22Rv1 (cell line): Measurements from ENCODE around the gene MMP17.

ENCODE experiments used
- H3K27ac ChIP-seq: fragments of 450-650 bp; 2 replicates; pipeline ENCODE4 v1.5.1; 2017
- ZFX ChIP-seq: fragments of 450-650 bp; IDR thresholded peaks from 2 replicates; pipeline ENCODE4 v1.6.1; 2017; ENCODE audit warnings: antibody characterized with exemption, borderline replicate concordance
- TF ChIP-seq, protein P1 (sequence below): fragments of 450-650 bp; IDR thresholded peaks from 2 replicates; pipeline ENCODE4 v1.5.1; 2017; ENCODE audit warnings: mild to moderate bottlenecking

MMP17 gene

DNA sequence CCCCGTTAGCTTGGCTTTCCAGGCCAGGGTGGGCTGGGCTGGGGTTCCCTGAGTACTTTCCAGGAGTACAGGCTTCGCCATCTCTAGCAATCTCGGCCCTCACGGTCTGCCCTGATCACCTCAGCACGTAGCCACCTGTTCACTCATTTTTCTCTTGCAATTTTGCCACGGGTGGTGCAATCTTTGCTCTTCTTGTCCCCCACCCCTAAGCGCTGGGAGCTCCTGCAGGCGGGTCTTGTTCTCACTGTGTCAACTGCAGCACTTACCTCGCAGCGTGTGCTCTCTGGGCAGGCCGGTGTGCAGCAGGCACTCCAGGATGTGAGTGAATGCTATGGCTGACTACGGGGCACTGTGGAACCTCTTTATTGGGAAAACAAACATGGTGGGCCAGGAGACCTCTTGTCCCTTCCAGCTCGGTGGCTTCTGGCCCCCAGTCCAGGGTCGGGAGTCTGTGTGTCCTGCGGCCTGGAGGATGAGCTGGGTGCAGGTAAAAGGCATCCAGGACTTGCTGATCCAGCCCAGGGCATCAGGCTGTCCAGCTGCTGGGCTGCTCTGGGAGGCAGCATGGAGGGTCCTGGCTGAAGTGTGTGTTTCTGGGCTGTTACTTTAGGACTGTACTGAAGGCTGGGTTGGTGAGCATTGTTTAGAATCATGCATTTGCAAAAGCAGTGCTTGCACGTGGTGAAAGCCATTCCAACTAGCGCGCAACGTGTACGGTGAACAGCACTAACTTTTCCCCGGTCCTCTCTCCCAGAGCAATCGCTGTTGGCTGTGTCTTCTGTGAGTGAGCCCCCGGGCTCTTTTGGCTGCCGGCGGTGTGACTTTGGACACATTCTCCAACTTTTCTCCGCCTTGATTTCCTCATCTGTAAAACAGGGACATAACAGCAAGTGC is 64.8 kb downstream of the MMP17 start:
- TF ChIP-seq, protein P1, sequence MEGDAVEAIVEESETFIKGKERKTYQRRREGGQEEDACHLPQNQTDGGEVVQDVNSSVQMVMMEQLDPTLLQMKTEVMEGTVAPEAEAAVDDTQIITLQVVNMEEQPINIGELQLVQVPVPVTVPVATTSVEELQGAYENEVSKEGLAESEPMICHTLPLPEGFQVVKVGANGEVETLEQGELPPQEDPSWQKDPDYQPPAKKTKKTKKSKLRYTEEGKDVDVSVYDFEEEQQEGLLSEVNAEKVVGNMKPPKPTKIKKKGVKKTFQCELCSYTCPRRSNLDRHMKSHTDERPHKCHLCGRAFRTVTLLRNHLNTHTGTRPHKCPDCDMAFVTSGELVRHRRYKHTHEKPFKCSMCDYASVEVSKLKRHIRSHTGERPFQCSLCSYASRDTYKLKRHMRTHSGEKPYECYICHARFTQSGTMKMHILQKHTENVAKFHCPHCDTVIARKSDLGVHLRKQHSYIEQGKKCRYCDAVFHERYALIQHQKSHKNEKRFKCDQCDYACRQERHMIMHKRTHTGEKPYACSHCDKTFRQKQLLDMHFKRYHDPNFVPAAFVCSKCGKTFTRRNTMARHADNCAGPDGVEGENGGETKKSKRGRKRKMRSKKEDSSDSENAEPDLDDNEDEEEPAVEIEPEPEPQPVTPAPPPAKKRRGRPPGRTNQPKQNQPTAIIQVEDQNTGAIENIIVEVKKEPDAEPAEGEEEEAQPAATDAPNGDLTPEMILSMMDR, result no peak
- no peak for TF ChIP-seq ZFX
- no peak overlapping the region for H3K27ac ChIP-seq

DNA sequence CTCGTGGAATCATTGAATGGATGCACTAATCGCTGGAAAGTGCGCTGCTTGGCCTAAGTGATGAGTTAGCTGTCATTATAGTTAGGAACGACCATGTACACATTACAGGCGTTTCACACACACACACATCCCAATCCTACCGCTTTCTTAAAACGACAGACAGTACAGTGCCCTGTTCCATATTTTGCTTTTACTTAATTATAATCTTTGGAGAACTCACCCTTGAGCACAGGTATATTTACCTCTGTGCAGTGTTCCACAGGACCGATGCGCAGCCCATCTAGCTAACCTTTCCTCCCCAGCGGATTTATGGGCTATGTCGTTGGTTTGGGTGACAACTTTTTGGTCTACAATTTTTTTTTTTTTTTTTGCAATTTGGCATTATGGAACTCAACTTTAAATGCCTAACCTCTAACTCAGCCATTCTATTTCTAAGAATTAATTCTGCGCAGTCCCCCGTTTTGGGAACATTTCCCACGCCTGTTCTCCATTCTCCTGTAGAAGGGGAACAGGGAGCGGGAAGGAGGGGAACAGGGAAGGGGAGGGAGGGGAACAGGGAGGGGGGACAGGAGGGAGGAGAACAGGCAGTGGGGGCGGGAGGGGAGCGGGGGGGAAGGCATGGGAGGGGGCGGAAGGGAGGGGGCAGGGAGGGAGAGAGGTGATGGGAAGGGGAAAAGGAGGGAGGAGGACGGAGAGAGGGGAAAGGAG is 65.6 kb downstream of the MMP17 start:
- TF ChIP-seq, protein P1, result no peak
- TF ChIP-seq ZFX, result no peak
- no peak overlapping the region for H3K27ac ChIP-seq

DNA sequence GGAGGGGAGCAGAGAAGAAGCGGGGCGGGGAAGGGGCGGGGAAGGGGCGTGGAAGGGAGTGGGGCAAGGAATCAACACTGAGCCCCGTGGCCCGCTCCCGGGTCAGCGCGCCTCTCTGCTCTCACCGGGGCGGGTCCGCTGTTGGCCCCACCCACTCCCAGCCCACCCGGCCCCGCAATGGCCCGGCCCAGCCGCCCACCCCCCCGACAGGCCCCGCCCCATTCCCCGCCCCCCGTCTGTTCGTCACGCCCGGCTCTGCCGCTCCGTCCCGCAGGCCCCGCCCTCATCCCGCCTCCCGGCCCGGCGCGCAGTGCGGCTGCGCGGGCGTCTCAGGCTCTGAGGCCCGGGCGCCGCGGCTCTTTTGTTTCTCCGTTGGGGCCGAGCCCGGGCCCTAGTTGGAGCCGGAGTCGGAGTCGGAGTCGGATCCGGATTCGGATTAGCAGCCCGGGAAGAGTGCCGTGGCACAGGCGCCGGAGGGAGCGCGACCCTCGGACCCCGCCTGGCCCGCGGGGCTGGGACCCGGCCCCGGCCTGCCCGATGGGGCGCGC is 66.2 kb downstream of the MMP17 start, which contains the start of gene ULK1:
Gene ULK1, plus strand, starts transcription at position 310 of the 548 bp plus-strand sequence. CDS start 380 bp downstream, outside the sequence.
- peak within 1 kb of the TSS; percentile 82 for H3K27ac ChIP-seq

DNA sequence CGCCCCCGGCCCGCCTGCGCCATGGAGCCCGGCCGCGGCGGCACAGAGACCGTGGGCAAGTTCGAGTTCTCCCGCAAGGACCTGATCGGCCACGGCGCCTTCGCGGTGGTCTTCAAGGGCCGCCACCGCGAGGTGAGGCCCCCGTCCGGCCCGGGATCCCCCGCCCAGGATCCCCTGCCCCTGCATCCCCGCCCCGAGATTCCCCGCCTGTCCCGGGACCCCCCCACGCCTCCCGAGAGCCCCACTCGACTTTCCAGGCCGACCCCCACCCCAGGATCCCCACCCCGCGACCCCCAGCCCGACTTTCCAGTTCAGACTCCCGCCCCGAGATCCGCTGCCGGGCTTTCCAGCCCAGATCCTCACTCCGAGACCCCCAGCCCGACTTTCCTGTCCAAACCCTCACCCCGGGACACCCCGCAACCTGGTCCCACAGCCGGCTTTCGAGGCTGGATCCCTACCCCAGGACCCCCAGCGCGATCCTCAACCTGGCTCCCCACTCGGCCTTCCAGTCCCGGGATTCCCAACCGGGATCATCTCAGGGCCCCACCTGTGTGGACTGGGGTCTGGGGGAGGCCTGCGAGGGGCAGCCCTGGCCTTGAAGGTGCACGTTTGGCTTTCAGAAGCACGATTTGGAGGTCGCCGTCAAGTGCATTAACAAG is 66.9 kb downstream of the MMP17 start:
- TF ChIP-seq, protein P1, result no peak
- TF ChIP-seq ZFX, result no peak
- H3K27ac ChIP-seq, result peak overlapping the region; percentile 82

More for the DNA sequence above, 66.2 kb downstream of the MMP17 start, which contains the start of gene ULK1:
- TF ChIP-seq, protein P1, result no peak
- no peak for TF ChIP-seq ZFX

DNA sequence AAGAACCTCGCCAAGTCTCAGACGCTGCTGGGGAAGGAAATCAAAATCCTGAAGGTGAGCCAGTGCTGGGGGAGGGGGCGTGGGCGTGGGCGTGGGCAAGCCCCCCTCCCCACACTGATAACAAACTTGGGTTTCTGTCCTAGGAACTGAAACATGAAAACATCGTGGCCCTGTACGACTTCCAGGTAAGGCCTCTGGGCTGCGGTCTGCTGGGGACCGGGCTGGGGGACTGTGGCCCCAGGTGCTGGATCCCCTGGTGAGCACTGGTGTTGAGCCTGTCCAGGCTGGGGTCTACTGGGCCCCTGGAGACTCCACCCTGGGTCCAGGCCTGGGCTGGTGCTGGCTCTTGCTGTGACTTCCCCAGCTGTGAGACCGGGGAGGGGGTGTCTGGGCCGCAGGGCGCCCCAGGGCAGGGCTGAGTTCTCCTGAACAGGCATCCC is 67.5 kb downstream of the MMP17 start:
- TF ChIP-seq, protein P1, result no peak
- no peak for TF ChIP-seq ZFX
- H3K27ac ChIP-seq, result peak overlapping the region; percentile 82

DNA sequence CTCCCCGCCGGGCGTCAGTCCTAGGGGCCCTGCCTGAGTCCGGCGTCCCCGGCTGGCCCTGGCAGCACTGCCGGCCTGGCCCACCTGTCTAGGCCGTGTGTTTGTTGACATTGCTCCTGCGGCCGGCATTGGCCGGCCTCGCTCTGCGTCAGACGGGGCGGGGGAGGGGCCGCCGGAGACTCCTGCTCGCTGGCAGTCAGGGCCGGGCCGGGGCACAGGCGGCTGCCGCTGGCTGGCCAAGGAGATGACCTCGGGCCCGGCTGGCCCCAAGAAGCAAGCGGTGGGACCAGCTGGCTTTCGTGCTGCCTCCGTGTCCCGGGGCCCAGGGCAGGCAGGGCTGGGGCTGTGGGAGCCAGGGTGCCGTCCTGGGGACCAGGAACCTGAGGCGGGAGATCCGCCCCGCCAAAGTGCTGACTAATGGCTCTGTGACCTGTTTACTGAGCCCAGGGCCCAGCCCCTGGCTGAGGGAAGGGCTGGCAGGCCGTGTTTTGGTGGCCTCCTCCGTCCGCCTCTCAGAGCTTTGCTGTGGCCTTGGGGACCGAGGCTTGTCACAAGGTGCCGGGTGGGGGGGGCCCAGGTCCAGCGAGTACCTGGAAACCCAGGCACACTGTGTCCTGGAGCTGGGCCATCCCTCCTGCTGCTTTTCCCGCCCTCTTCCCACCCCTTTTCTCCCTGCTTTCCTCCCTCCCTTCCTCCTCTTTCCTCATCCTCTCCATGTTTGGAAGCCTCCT is 68.1 kb downstream of the MMP17 start:
- no peak for TF ChIP-seq ZFX
- TF ChIP-seq, protein P1, result no peak
- peak overlapping the region; percentile 82 for H3K27ac ChIP-seq
